Prostate gland (tissue), 2 donors: ENCODE data around the gene FJX1. TPM values are rescaled to one million over a fixed set of nuclear protein-coding genes. Genes with fewer than 3 reads are reported as not detected.

Source experiments
- DNase-seq: peaks from one replicate; pipeline ENCODE4 v3.0.0-alpha.2; 2019; ENCODE audit warnings: low spot score
- H3K27ac ChIP-seq, 2 donors: fragments of 200-600 bp; sonication (generic); 2 replicates each; pipeline ENCODE4 v1.5.1; 2017 to 2019
- H3K27me3 ChIP-seq: fragments of 200-600 bp; sonication (generic); replicated peaks from 2 replicates; pipeline ENCODE4 v1.5.1; 2019; ENCODE audit not compliant: insufficient read depth
- H3K36me3 ChIP-seq, 2 donors: fragments of 200-600 bp; sonication (generic); 1 replicate in 1 of 2; 2 replicates in 1 of 2; pipeline versions ENCODE4 v1.5.1 to v1.8.1; 2017 to 2019
- H3K4me1 ChIP-seq: fragments of 200-600 bp; sonication (generic); replicated peaks from 2 replicates; pipeline ENCODE4 v1.5.1; 2019
- H3K4me3 ChIP-seq, 2 donors: fragments of 200-600 bp; sonication (generic); 2 replicates each; pipeline ENCODE4 v1.5.1; 2017 to 2019
- H3K9me3 ChIP-seq: fragments of 200-600 bp; sonication (generic); 2 replicates; pipeline ENCODE4 v1.5.1; 2017
- CTCF ChIP-seq, 4 experiments: fragments of 200-600 bp in 2 of 4; fragments of 450-650 bp in 2 of 4; sonication (generic) in 2 of 4; IDR thresholded peaks; 1 replicate in 3 of 4; 2 replicates in 1 of 4; pipeline ENCODE4 v1.5.1; 2016 to 2019; ENCODE audit warnings: antibody characterized with exemption in 4 of 4, mild to moderate bottlenecking in 2 of 4, moderate library complexity in 2 of 4
- POLR2A ChIP-seq: fragments of 450-650 bp; IDR thresholded peaks from one replicate; pipeline ENCODE4 v1.6.1; 2016; ENCODE audit warnings: antibody characterized with exemption, mild to moderate bottlenecking
- POLR2AphosphoS5 ChIP-seq: sonication (generic); formaldehyde crosslinking; IDR thresholded peaks from one replicate; pipeline ENCODE4 v1.6.1; 2017; ENCODE audit warnings: antibody characterized with exemption
- WGBS: methylation state at CpG from one replicate; pipeline ENCODE4 v1.1.5; 2018; 5-methylcytosine and 5-hydroxymethylcytosine counted together
- intact Hi-C: fragments of 100-400 bp; cut with DNase I; formaldehyde crosslinking; loops from one replicate; pipeline ENCODE4 v1.14.2; 2022
- total RNA-seq, 2 donors: library from RNA; depleted of rRNA; stranded (reverse); fragments of >200 nt; gene quantifications; one replicate each; pipeline ENCODE4 v1.1.0, GENCODE V29; 2016

Gene FJX1
- total RNA-seq, 2 donors from 2014 or later, result 10.8 to 13.7 TPM

DNA sequence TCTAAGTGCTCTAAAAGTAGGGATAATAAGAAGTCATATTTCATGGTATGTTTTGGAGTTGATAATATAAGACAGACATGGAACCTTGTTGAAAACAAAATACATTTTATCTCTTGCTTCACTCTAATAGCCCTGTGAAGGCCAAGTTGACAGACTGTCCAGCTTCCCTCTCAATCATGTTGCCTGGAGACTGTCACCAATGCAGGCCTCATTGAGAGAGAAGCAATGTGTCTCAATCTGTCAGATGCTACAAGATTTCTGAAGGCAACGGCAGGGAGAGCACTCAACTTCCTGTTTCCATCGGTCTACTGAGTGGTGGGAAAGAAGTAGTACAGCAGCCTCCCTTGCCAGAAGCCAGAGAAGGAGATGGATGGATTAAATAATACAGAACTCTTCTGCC lies 23.6 kb upstream of the FJX1 start:
- TF ChIP-seq POLR2AphosphoS5 (no peak), CTCF (IDR thresholded peaks at IDR 0.05) (no peak), POLR2A (no peak)
- no peak for DNase-seq
- H3K9me3 ChIP-seq, result no peaks in the 10 kb centered on the region
- no peak overlapping the region for H3K4me3 ChIP-seq
- WGBS, result 50% methylated on average over 2 of the region's 2 CpGs
- intact Hi-C loops, result no loop called here
- H3K36me3 ChIP-seq, result no peaks in the 10 kb centered on the region
- H3K4me1 ChIP-seq, result no peaks in the 10 kb centered on the region
- no peaks in the 10 kb centered on the region for H3K27me3 ChIP-seq
- no peak overlapping the region for H3K27ac ChIP-seq

DNA sequence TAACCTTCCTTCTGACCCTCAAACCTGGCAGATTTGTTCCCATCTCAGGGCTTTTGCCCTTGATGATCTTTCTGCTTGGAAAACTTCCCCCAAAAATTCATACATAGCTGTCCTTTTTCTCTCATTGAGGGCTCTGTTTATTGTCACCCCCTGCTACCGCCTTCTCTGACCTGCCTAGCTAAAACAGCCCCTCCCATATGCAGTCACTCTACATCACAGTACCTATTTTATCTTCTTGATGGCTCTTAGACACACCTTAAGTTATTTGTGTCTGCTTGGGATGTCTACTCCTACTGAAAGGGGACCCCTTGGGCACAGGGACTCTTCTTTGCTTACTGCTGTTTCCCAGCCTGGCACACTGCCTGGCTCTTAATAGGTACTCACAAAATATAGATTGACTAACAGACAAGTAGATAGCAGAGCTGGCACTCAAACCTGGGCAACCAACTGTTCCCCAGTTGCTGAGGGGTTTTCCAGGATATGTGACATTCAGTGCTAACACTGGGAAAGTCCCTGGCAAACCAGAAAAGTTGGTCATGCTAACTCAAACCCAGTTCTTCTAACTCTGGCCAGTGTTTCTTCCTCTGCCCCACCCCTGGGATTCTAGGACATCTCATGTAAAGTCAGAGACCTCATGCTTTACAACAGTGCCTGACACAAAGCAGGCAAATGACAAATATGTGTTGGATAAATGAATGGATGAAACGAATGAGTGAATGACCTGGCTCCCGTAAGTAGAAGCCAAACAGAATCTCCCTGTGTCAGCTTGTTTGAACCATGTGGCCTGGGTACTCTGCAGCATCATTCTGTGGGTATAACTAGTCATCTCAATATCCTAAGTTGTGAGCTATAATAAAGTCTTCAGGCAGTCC lies 19.8 kb upstream of the FJX1 start:
- H3K4me1 ChIP-seq, result no peaks in the 10 kb centered on the region
- H3K27me3 ChIP-seq, result no peaks in the 10 kb centered on the region
- H3K27ac ChIP-seq, result no peak overlapping the region
- H3K4me3 ChIP-seq, result no peak overlapping the region
- intact Hi-C loops, result no loop called here
- WGBS, result 63% methylated on average over 3 of the region's 3 CpGs
- no peak for DNase-seq
- H3K36me3 ChIP-seq, result no peaks in the 10 kb centered on the region
- TF ChIP-seq POLR2AphosphoS5 (no peak), POLR2A (no peak), CTCF (IDR thresholded peaks at IDR 0.05) (no peak)
- H3K9me3 ChIP-seq, result no peaks in the 10 kb centered on the region

GRCh38 chr11:35600331-35600838 lies 17.9 kb upstream of the FJX1 start:
- Histone ChIP-seq H3K36me3 (no peaks in the 10 kb centered on the region), H3K9me3 (no peaks in the 10 kb centered on the region), H3K27ac (no peak overlapping the region), H3K4me3 (no peak overlapping the region), H3K4me1 (no peaks in the 10 kb centered on the region), H3K27me3 (no peaks in the 10 kb centered on the region)
- no peak for DNase-seq
- no peak for TF ChIP-seq CTCF (IDR thresholded peaks at IDR 0.05)
- 47% methylated on average over 4 of the region's 4 CpGs for WGBS
- intact Hi-C loops, result no loop called here

GRCh38 chr11:35602160-35602793 lies 16.0 kb upstream of the FJX1 start:
- Histone ChIP-seq H3K4me3 (no peak overlapping the region), H3K27me3 (no peaks in the 10 kb centered on the region), H3K36me3 (no peaks in the 10 kb centered on the region), H3K4me1 (no peaks in the 10 kb centered on the region), H3K27ac (no peak overlapping the region), H3K9me3 (no peaks in the 10 kb centered on the region)
- intact Hi-C loops, result no loop called here
- 61% methylated on average over 5 of the region's 5 CpGs for WGBS
- TF ChIP-seq POLR2AphosphoS5, result no peak
- TF ChIP-seq POLR2A, result no peak
- no peak for TF ChIP-seq CTCF (IDR thresholded peaks at IDR 0.05)
- DNase-seq, result no peak
